Activated CD8-positive, alpha-beta memory T cell treated with anti-CD3 and anti-CD28 coated beads, Interleukin-2, amount 50 U/mL, for 24 hours (primary cell): Measurements from ENCODE around the gene SFSWAP.

Experiments used
- DNase-seq: peaks from one replicate; pipeline ENCODE4 v3.0.0-alpha.2; 2020; ENCODE audit errors: extremely low read depth

The SFSWAP gene

GRCh38 chr12:131833896-131834641, 123.2 kb downstream of the SFSWAP start:
- DNase-seq: no peak

GRCh38 chr12:131834798-131835615, 124.1 kb downstream of the SFSWAP start:
- no peak for DNase-seq

GRCh38 chr12:131835616-131836171, 124.8 kb downstream of the SFSWAP start:
- no peak for DNase-seq

- no peak for DNase-seq
These were observed 125.3 kb downstream of the SFSWAP start for GRCh38 chr12:131836193-131836592.

GRCh38 chr12:131836714-131837397, 126.0 kb downstream of the SFSWAP start:
- DNase-seq: no peak

GRCh38 chr12:131840643-131841416, 129.9 kb downstream of the SFSWAP start:
- DNase-seq: no peak

- no peak for DNase-seq
These were observed 130.7 kb downstream of the SFSWAP start for GRCh38 chr12:131841547-131841946.

GRCh38 chr12:131842169-131842568, 131.3 kb downstream of the SFSWAP start:
- DNase-seq: no peak

- no peak for DNase-seq
These were observed 132.6 kb downstream of the SFSWAP start for GRCh38 chr12:131843527-131843926.

- DNase-seq: no peak
These were observed 133.2 kb downstream of the SFSWAP start for GRCh38 chr12:131844140-131844539.

GRCh38 chr12:131844656-131845055, 133.8 kb downstream of the SFSWAP start:
- no peak for DNase-seq

GRCh38 chr12:131845121-131845520, 134.2 kb downstream of the SFSWAP start:
- DNase-seq: no peak

- DNase-seq: no peak
These were observed 136.6 kb downstream of the SFSWAP start for GRCh38 chr12:131847456-131847855.

- no peak for DNase-seq
These were observed 137.9 kb downstream of the SFSWAP start for GRCh38 chr12:131848753-131849152.
